ENCODE data around the gene SNX9.
"Not testable (repeated sequence)": the region's sequence is repeated elsewhere in the genome, so short reads cannot be mapped to it uniquely, and the experiment has no call there.

SNX9 gene

GRCh38 chr6:157855804-157856203, 32.8 kb downstream of the SNX9 start:
- H3K79me1 ChIP-seq (ENCODE audit: low read length); H3K14ac ChIP-seq (ENCODE audit: low read length); H3K9ac ChIP-seq (ENCODE audit: low read length); H3K23ac ChIP-seq (ENCODE audit: low read length); H3K4me1 ChIP-seq (ENCODE audit: control insufficient read depth in 1 of 2, insufficient read depth in 2 of 2, low read length in 2 of 2); H4K8ac ChIP-seq (ENCODE audit: low read depth, low read length); H2BK5ac ChIP-seq (ENCODE audit: low read depth, low read length, poor library complexity); H2AK5ac ChIP-seq (ENCODE audit: low read length); H3K4me2 ChIP-seq (ENCODE audit: low read length); H3K4me3 ChIP-seq (ENCODE audit: low read depth, low read length); H2BK12ac ChIP-seq (ENCODE audit: low read length); H3K79me2 ChIP-seq (ENCODE audit: control insufficient read depth, insufficient read depth, low read length, poor library complexity); H3K27me3 ChIP-seq (ENCODE audit: insufficient read depth, low read length); H3K4ac ChIP-seq (ENCODE audit: low read depth, low read length); H4K91ac ChIP-seq (ENCODE audit: low read depth, low read length); H3K36me3 ChIP-seq (ENCODE audit: control insufficient read depth in 1 of 2, insufficient read depth in 2 of 2, low read length in 2 of 2); H2BK120ac ChIP-seq (ENCODE audit: insufficient read depth, low read length, poor library complexity); H3K27ac ChIP-seq (ENCODE audit: low read depth, low read length); H4K12ac ChIP-seq (ENCODE audit: low read depth, low read length); H2AFZ ChIP-seq (ENCODE audit: insufficient read depth, low read length, poor library complexity); H3K9me3 ChIP-seq (ENCODE audit: insufficient read depth, low read depth, low read length); H3K18ac ChIP-seq (ENCODE audit: low read length): not testable (repeated sequence)
- WGBS (ENCODE audit: extremely low coverage, insufficient coverage, insufficient read length): no CpG with 5 or more reads among the region's 10 CpGs
- peak; percentile 71 to 83 for DNase-seq

DNA sequence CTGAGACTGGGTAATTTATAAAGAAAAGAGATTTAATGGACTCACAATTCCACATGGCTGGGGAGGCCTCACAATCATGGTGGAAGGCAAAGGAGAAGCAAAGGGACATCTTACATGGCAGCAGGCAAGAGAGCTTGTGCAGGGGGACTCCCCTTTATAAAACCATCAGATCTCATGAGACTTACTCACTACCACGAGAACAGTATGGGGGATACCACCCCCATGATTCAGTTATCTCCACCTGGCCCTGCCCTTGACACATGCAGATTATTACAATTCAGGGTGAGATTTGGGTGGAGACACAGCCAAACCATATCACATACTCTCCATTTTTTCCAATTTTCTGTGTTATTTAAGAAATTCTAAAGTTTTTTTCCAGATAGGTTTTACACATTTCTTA, 35.6 kb downstream of the SNX9 start:
- H2BK5ac ChIP-seq (ENCODE audit: low read depth, low read length, poor library complexity); H3K4me3 ChIP-seq (ENCODE audit: low read depth, low read length); H3K36me3 ChIP-seq (ENCODE audit: control insufficient read depth in 1 of 2, insufficient read depth in 2 of 2, low read length in 2 of 2); DNase-seq; H3K14ac ChIP-seq (ENCODE audit: low read length); H3K4me2 ChIP-seq (ENCODE audit: low read length); H2BK12ac ChIP-seq (ENCODE audit: low read length); H3K18ac ChIP-seq (ENCODE audit: low read length); H3K23ac ChIP-seq (ENCODE audit: low read length); H3K27ac ChIP-seq (ENCODE audit: low read depth, low read length); H2AK5ac ChIP-seq (ENCODE audit: low read length); H2AFZ ChIP-seq (ENCODE audit: insufficient read depth, low read length, poor library complexity); H3K4me1 ChIP-seq (ENCODE audit: control insufficient read depth in 1 of 2, insufficient read depth in 2 of 2, low read length in 2 of 2); H4K12ac ChIP-seq (ENCODE audit: low read depth, low read length); H4K8ac ChIP-seq (ENCODE audit: low read depth, low read length); H3K9ac ChIP-seq (ENCODE audit: low read length); H2BK120ac ChIP-seq (ENCODE audit: insufficient read depth, low read length, poor library complexity); H3K79me2 ChIP-seq (ENCODE audit: control insufficient read depth, insufficient read depth, low read length, poor library complexity); H3K79me1 ChIP-seq (ENCODE audit: low read length); H3K27me3 ChIP-seq (ENCODE audit: insufficient read depth, low read length); H3K9me3 ChIP-seq (ENCODE audit: insufficient read depth, low read depth, low read length); H3K4ac ChIP-seq (ENCODE audit: low read depth, low read length); H4K91ac ChIP-seq (ENCODE audit: low read depth, low read length): not testable (repeated sequence)
- no CpG with 5 or more reads among the region's 1 CpG for WGBS (ENCODE audit: extremely low coverage, insufficient coverage, insufficient read length)

- WGBS (ENCODE audit: extremely low coverage, insufficient coverage, insufficient read length): no CpG with 5 or more reads among the region's 7 CpGs
- H3K14ac ChIP-seq (ENCODE audit: low read length): no peak overlapping the region
- no peaks in the 10 kb centered on the region for H3K36me3 ChIP-seq (ENCODE audit: control insufficient read depth in 1 of 2, insufficient read depth in 2 of 2, low read length in 2 of 2)
- peaks cover 4% of the 10 kb centered on the region for H3K79me2 ChIP-seq (ENCODE audit: control insufficient read depth, insufficient read depth, low read length, poor library complexity)
- H4K12ac ChIP-seq (ENCODE audit: low read depth, low read length): no peak overlapping the region
- H3K4me2 ChIP-seq (ENCODE audit: low read length): no peak overlapping the region
- H2BK5ac ChIP-seq (ENCODE audit: low read depth, low read length, poor library complexity): no peak overlapping the region
- H3K18ac ChIP-seq (ENCODE audit: low read length): no peak overlapping the region
- no peak overlapping the region for H3K9ac ChIP-seq (ENCODE audit: low read length)
- peak overlapping the region; percentile 83 for H3K4ac ChIP-seq (ENCODE audit: low read depth, low read length)
- H3K27me3 ChIP-seq (ENCODE audit: insufficient read depth, low read length): no peaks in the 10 kb centered on the region
- no peak overlapping the region for H3K27ac ChIP-seq (ENCODE audit: low read depth, low read length)
- no peak overlapping the region for H4K8ac ChIP-seq (ENCODE audit: low read depth, low read length)
- H3K23ac ChIP-seq (ENCODE audit: low read length): no peak overlapping the region
- no peaks in the 10 kb centered on the region for H3K4me1 ChIP-seq (ENCODE audit: control insufficient read depth in 1 of 2, insufficient read depth in 2 of 2, low read length in 2 of 2)
- H3K79me1 ChIP-seq (ENCODE audit: low read length): no peaks in the 10 kb centered on the region
- DNase-seq: no peak
- peaks cover 4% of the 10 kb centered on the region for H3K9me3 ChIP-seq (ENCODE audit: insufficient read depth, low read depth, low read length)
- H2BK120ac ChIP-seq (ENCODE audit: insufficient read depth, low read length, poor library complexity): no peak overlapping the region
- no peak overlapping the region for H2AFZ ChIP-seq (ENCODE audit: insufficient read depth, low read length, poor library complexity)
- H2BK12ac ChIP-seq (ENCODE audit: low read length): no peak overlapping the region
- no peak overlapping the region for H4K91ac ChIP-seq (ENCODE audit: low read depth, low read length)
- H2AK5ac ChIP-seq (ENCODE audit: low read length): no peak overlapping the region
- no peak overlapping the region for H3K4me3 ChIP-seq (ENCODE audit: low read depth, low read length)
Observed at GRCh38 chr6:157859775-157860504, 36.9 kb downstream of the SNX9 start.

- Histone ChIP-seq H2AFZ (ENCODE audit: insufficient read depth, low read length, poor library complexity) (no peak overlapping the region), H3K23ac (ENCODE audit: low read length) (no peak overlapping the region), H3K4me2 (ENCODE audit: low read length) (no peak overlapping the region), H3K79me1 (ENCODE audit: low read length) (no peaks in the 10 kb centered on the region), H3K9me3 (ENCODE audit: insufficient read depth, low read depth, low read length) (peaks cover 4% of the 10 kb centered on the region), H4K91ac (ENCODE audit: low read depth, low read length) (no peak overlapping the region), H3K14ac (ENCODE audit: low read length) (no peak overlapping the region), H3K4me3 (ENCODE audit: low read depth, low read length) (no peak overlapping the region), H4K8ac (ENCODE audit: low read depth, low read length) (no peak overlapping the region), H2AK5ac (ENCODE audit: low read length) (no peak overlapping the region), H2BK120ac (ENCODE audit: insufficient read depth, low read length, poor library complexity) (no peak overlapping the region), H4K12ac (ENCODE audit: low read depth, low read length) (no peak overlapping the region), H3K9ac (ENCODE audit: low read length) (no peak overlapping the region), H3K4me1 (ENCODE audit: control insufficient read depth in 1 of 2, insufficient read depth in 2 of 2, low read length in 2 of 2) (no peaks in the 10 kb centered on the region), H2BK12ac (ENCODE audit: low read length) (no peak overlapping the region), H3K27me3 (ENCODE audit: insufficient read depth, low read length) (no peaks in the 10 kb centered on the region), H3K79me2 (ENCODE audit: control insufficient read depth, insufficient read depth, low read length, poor library complexity) (peaks cover 6% of the 10 kb centered on the region), H3K4ac (ENCODE audit: low read depth, low read length) (peak overlapping the region; percentile 47), H2BK5ac (ENCODE audit: low read depth, low read length, poor library complexity) (no peak overlapping the region), H3K27ac (ENCODE audit: low read depth, low read length) (no peak overlapping the region), H3K36me3 (ENCODE audit: control insufficient read depth in 1 of 2, insufficient read depth in 2 of 2, low read length in 2 of 2) (no peaks in the 10 kb centered on the region), H3K18ac (ENCODE audit: low read length) (no peak overlapping the region)
- WGBS (ENCODE audit: extremely low coverage, insufficient coverage, insufficient read length): no CpG with 5 or more reads among the region's 4 CpGs
- DNase-seq: no peak
Observed at GRCh38 chr6:157860505-157860991, 37.5 kb downstream of the SNX9 start.

Measured in trophoblast cell (in vitro differentiated cells and primary cell).